Kidney epithelial cell (primary cell): ENCODE data around the gene CHST10. TPM values are rescaled to one million over a fixed set of nuclear protein-coding genes. Genes with fewer than 3 reads are reported as not detected.
"Not testable (repeated sequence)": the region's sequence is repeated elsewhere in the genome, so short reads cannot be mapped to it uniquely, and the experiment has no call there.

Experiments
- DNase-seq: peaks from one replicate; pipeline ENCODE4 v3.0.0-alpha.2; 2010; ENCODE audit warnings: low read depth
- H3K27me3 ChIP-seq: 2 replicates; pipeline ENCODE4 v1.6.0; 2011; ENCODE audit warnings: low read length; ENCODE audit not compliant: control insufficient read depth, insufficient read depth
- H3K36me3 ChIP-seq: 2 replicates; pipeline ENCODE4 v1.5.1; 2011; ENCODE audit warnings: low read length; ENCODE audit not compliant: control insufficient read depth, insufficient read depth
- H3K4me3 ChIP-seq: 2 replicates; pipeline ENCODE4 v1.5.1; 2011; ENCODE audit warnings: low read depth, mild to moderate bottlenecking, control low read depth, low read length
- CTCF ChIP-seq: IDR thresholded peaks from 2 replicates; pipeline ENCODE4 v1.5.1; 2011; ENCODE audit warnings: mild to moderate bottlenecking, moderate library complexity, low read length, control low read depth, inconsistent platforms; ENCODE audit not compliant: insufficient read depth, poor library complexity, severe bottlenecking
- total RNA-seq: library from RNA; depleted of rRNA; stranded (reverse); fragments of >200 nt; gene quantifications from 2 replicates; pipeline ENCODE4 v1.2.3, GENCODE V29; 2015

Gene CHST10
- 18.8 and 21.8 TPM in 2 replicates for total RNA-seq

- no peaks in the 10 kb centered on the region for H3K36me3 ChIP-seq
- no peaks in the 10 kb centered on the region for H3K27me3 ChIP-seq
- DNase-seq = no peak
- peak within 1 kb of the TSS; percentile 80 for H3K4me3 ChIP-seq
- TF ChIP-seq CTCF = no peak
Observed at GRCh38 chr2:100416935-100417710, at the start of gene CHST10. CHST10 (minus strand) TSS chr2:100417668; CDS start chr2:100406675, 10,993 bp downstream.

GRCh38 chr2:100460904-100461530 lies 43.5 kb upstream of the CHST10 start:
- no peak overlapping the region for H3K4me3 ChIP-seq
- no peak for DNase-seq
- TF ChIP-seq CTCF = no peak
- no peaks in the 10 kb centered on the region for H3K27me3 ChIP-seq
- no peaks in the 10 kb centered on the region for H3K36me3 ChIP-seq

GRCh38 chr2:100456357-100456756 lies 38.9 kb upstream of the CHST10 start:
- not testable (repeated sequence) for H3K27me3 ChIP-seq, H3K36me3 ChIP-seq, DNase-seq, H3K4me3 ChIP-seq

GRCh38 chr2:100453853-100454252 lies 36.4 kb upstream of the CHST10 start:
- DNase-seq = no peak
- no peaks in the 10 kb centered on the region for H3K36me3 ChIP-seq
- TF ChIP-seq CTCF = no peak

GRCh38 chr2:100451734-100452133 lies 34.3 kb upstream of the CHST10 start:
- no peak for DNase-seq
- no peak overlapping the region for H3K4me3 ChIP-seq

More at GRCh38 chr2:100453853-100454252, 36.4 kb upstream of the CHST10 start:
- Histone ChIP-seq H3K27me3 (no peaks in the 10 kb centered on the region), H3K4me3 (no peak overlapping the region)

GRCh38 chr2:100451092-100451491 lies 33.6 kb upstream of the CHST10 start:
- DNase-seq = no peak
- no peak for TF ChIP-seq CTCF
- no peak overlapping the region for H3K4me3 ChIP-seq
- H3K27me3 ChIP-seq = peaks cover 2% of the 10 kb centered on the region
- H3K36me3 ChIP-seq = no peaks in the 10 kb centered on the region

More at GRCh38 chr2:100451734-100452133, 34.3 kb upstream of the CHST10 start:
- H3K27me3 ChIP-seq = peaks cover 2% of the 10 kb centered on the region
- no peaks in the 10 kb centered on the region for H3K36me3 ChIP-seq
- no peak for TF ChIP-seq CTCF
